C4-2B (cell line): ENCODE results near the gene FAM83F.

ENCODE experiments used
- H3K27ac ChIP-seq: fragments of 450-650 bp; 2 replicates; pipeline ENCODE4 v1.5.1; 2017
- CTCF ChIP-seq: fragments of 450-650 bp; conservative IDR thresholded peaks from 2 replicates; pipeline ENCODE4 v1.5.1; 2017; ENCODE audit warnings: mild to moderate bottlenecking
- ZFX ChIP-seq: fragments of 450-650 bp; IDR thresholded peaks from 2 replicates; pipeline ENCODE4 v1.6.1; 2017

FAM83F gene

GRCh38 chr22:39980596-39980995, 14.2 kb upstream of the FAM83F start:
- TF ChIP-seq ZFX, result no peak
- TF ChIP-seq CTCF, result no peak
- H3K27ac ChIP-seq, result no peak overlapping the region

GRCh38 chr22:39983346-39983745, 11.4 kb upstream of the FAM83F start:
- no peak overlapping the region for H3K27ac ChIP-seq
- TF ChIP-seq ZFX, result no peak
- no peak for TF ChIP-seq CTCF

GRCh38 chr22:39984006-39984405, 10.7 kb upstream of the FAM83F start:
- H3K27ac ChIP-seq, result no peak overlapping the region
- no peak for TF ChIP-seq ZFX
- no peak for TF ChIP-seq CTCF

GRCh38 chr22:39984746-39985145, 10.0 kb upstream of the FAM83F start:
- H3K27ac ChIP-seq, result no peak overlapping the region
- TF ChIP-seq CTCF (no peak), ZFX (no peak)

GRCh38 chr22:39985383-39986035, 9.2 kb upstream of the FAM83F start:
- no peak overlapping the region for H3K27ac ChIP-seq
- TF ChIP-seq CTCF, result no peak
- no peak for TF ChIP-seq ZFX

- TF ChIP-seq ZFX, result no peak
- TF ChIP-seq CTCF, result no peak
- no peak overlapping the region for H3K27ac ChIP-seq
Observed at GRCh38 chr22:39988386-39989114, 6.2 kb upstream of the FAM83F start.

GRCh38 chr22:39989633-39990032, 5.1 kb upstream of the FAM83F start:
- H3K27ac ChIP-seq, result no peak overlapping the region
- TF ChIP-seq ZFX (no peak), CTCF (no peak)
